CD14-positive monocyte (primary cell): ENCODE data around the gene BANP. TPM values are rescaled to one million over a fixed set of nuclear protein-coding genes. Genes with fewer than 3 reads are reported as not detected.
A peak's percentile ranks its signal among the peaks of the same experiment; 100 is the strongest.

ENCODE experiments used
- DNase-seq, 3 donors: peaks; one replicate each; pipeline ENCODE4 v3.0.0-alpha.2; 2011 to 2022
- H2AFZ ChIP-seq: 2 replicates; pipeline ENCODE4 v1.6.0; 2012; ENCODE audit warnings: mild to moderate bottlenecking, low read depth, low read length, inconsistent platforms; ENCODE audit not compliant: insufficient read depth, poor library complexity, severe bottlenecking
- H3K27ac ChIP-seq, 2 donors: 1 replicate in 1 of 2; 2 replicates in 1 of 2; pipeline ENCODE4 v1.5.1; 2012 to 2013; ENCODE audit warnings: low read length in 2 of 2, control low read depth in 1 of 2, inconsistent platforms in 1 of 2, low read depth in 1 of 2, mild to moderate bottlenecking in 1 of 2
- H3K27me3 ChIP-seq, 2 donors: one replicate each; pipeline versions ENCODE4 v1.6.0 to v1.6.1; 2011 to 2013; ENCODE audit warnings: low read length in 2 of 2; ENCODE audit not compliant: control insufficient read depth in 2 of 2, insufficient read depth in 2 of 2
- H3K36me3 ChIP-seq, 2 donors: replicated peaks in 1 of 2; 1 replicate in 1 of 2; 2 replicates in 1 of 2; pipeline versions ENCODE4 v1.5.1 to v1.6.1; 2012 to 2013; ENCODE audit warnings: low read length in 2 of 2, control low read depth in 1 of 2, inconsistent platforms in 1 of 2, mild to moderate bottlenecking in 1 of 2; ENCODE audit not compliant: insufficient read depth in 2 of 2, control insufficient read depth in 1 of 2
- H3K4me1 ChIP-seq, 2 donors: 1 replicate in 1 of 2; 2 replicates in 1 of 2; pipeline versions ENCODE4 v1.5.1 to v1.6.1; 2012 to 2013; ENCODE audit warnings: low read length in 2 of 2, control low read depth in 1 of 2, inconsistent platforms in 1 of 2, mild to moderate bottlenecking in 1 of 2, moderate library complexity in 1 of 2; ENCODE audit not compliant: insufficient read depth in 2 of 2, control insufficient read depth in 1 of 2
- H3K4me2 ChIP-seq: replicated peaks from 2 replicates; pipeline ENCODE3; 2012; ENCODE audit warnings: low read length, moderate library complexity, mild to moderate bottlenecking; ENCODE audit not compliant: poor library complexity, severe bottlenecking; ENCODE audit errors: extremely low read depth
- H3K4me3 ChIP-seq, 3 experiments: fragments of 200-600 bp in 1 of 3; sonication (generic) in 1 of 3; replicated peaks in 1 of 3; 1 replicate in 2 of 3; 2 replicates in 1 of 3; pipeline ENCODE4 v1.5.1; 2011 to 2013; ENCODE audit warnings: low read length in 3 of 3, mild to moderate bottlenecking in 3 of 3, control low read depth in 2 of 3, low read depth in 2 of 3, inconsistent platforms in 1 of 3, moderate library complexity in 1 of 3
- H3K79me2 ChIP-seq: 2 replicates; pipeline ENCODE4 v1.6.0; 2012; ENCODE audit warnings: mild to moderate bottlenecking, control low read depth, inconsistent platforms, low read length, moderate library complexity; ENCODE audit not compliant: insufficient read depth
- H3K9ac ChIP-seq: 2 replicates; pipeline ENCODE4 v1.6.0; 2017; ENCODE audit warnings: low read length, mild to moderate bottlenecking; ENCODE audit not compliant: insufficient read depth, poor library complexity, severe bottlenecking
- H3K9me3 ChIP-seq, 2 donors: replicated peaks in 1 of 2; 1 replicate in 1 of 2; 2 replicates in 1 of 2; pipeline versions ENCODE4 v1.5.1 to v1.6.1; 2012 to 2013; ENCODE audit warnings: low read length in 2 of 2, control low read depth in 1 of 2; ENCODE audit not compliant: control insufficient read depth in 1 of 2, insufficient read depth in 1 of 2
- H4K20me1 ChIP-seq: 2 replicates; pipeline ENCODE4 v1.6.0; 2012; ENCODE audit warnings: mild to moderate bottlenecking, low read length, control low read depth, moderate library complexity; ENCODE audit not compliant: insufficient read depth
- H3K27ac Mint-ChIP-seq, 7 donors: one replicate each; pipeline ENCODE4 v1.8.0; 2020; ENCODE audit warnings: mild to moderate bottlenecking in 7 of 7, mixed read lengths in 7 of 7, moderate library complexity in 6 of 7, inconsistent platforms in 2 of 7
- H3K27me3 Mint-ChIP-seq, 3 donors: one replicate each; pipeline ENCODE4 v1.8.0; 2021 to 2022; ENCODE audit warnings: low read depth in 3 of 3, mild to moderate bottlenecking in 3 of 3, mixed read lengths in 3 of 3, moderate library complexity in 3 of 3, inconsistent platforms in 1 of 3
- H3K36me3 Mint-ChIP-seq, 2 donors: one replicate each; pipeline ENCODE4 v1.8.0; 2020; ENCODE audit warnings: mixed read lengths in 2 of 2, inconsistent platforms in 1 of 2, mild to moderate bottlenecking in 1 of 2
- H3K4me1 Mint-ChIP-seq: one replicate; pipeline ENCODE4 v1.8.0; 2020; ENCODE audit warnings: mild to moderate bottlenecking, mixed read lengths
- H3K4me3 Mint-ChIP-seq, 2 donors: one replicate each; pipeline ENCODE4 v1.8.0; 2020; ENCODE audit warnings: mild to moderate bottlenecking in 2 of 2, mixed read lengths in 2 of 2, moderate library complexity in 1 of 2
- H3K9me3 Mint-ChIP-seq, 7 donors: one replicate each; pipeline ENCODE4 v1.8.0; 2020 to 2022; ENCODE audit warnings: mixed read lengths in 7 of 7, mild to moderate bottlenecking in 6 of 7, moderate library complexity in 6 of 7, inconsistent platforms in 2 of 7
- CTCF ChIP-seq: fragments of 200-600 bp; IDR thresholded peaks from one replicate; pipeline ENCODE4 v1.8.0; 2022; ENCODE audit warnings: antibody characterized with exemption, mild to moderate bottlenecking
- WGBS: methylation state at CpG from one replicate; pipeline ENCODE4 v1.1.5; 2013; ENCODE audit warnings: missing lambda C conversion rate; ENCODE audit not compliant: insufficient coverage; 5-methylcytosine and 5-hydroxymethylcytosine counted together
- intact Hi-C, 2 donors: fragments of 100-400 bp; cut with micrococcal nuclease; formaldehyde crosslinking; loops; one replicate each; pipeline versions ENCODE4 v1.15.0 to v1.15.1; 2023
- polyA plus RNA-seq, 3 donors: library from polyadenylated mRNA; depleted of rRNA in 1 of 3; unstranded in 2 of 3; stranded (reverse) in 1 of 3; fragments of 300-500 nt in 2 of 3; fragments of >200 nt in 1 of 3; fragmentation: Illumina TruSeq in 2 of 3; gene quantifications; 1 replicate in 2 of 3; 2 replicates in 1 of 3; pipeline ENCODE4 v1.2.3, GENCODE V29; 2012 to 2021

The BANP gene
- polyA plus RNA-seq, 3 donors, result 10.1 to 40.9 (median 11.7) TPM

- peaks cover 13% of the 10 kb centered on the region for H3K4me1 Mint-ChIP-seq
- intact Hi-C loops, result loop anchor here in 1 of 2 donors (10.0 kb wide), 2 partner anchors 147 to 227 kb away; no protein-coding TSS in a partner anchor
- H3K9ac ChIP-seq, result no peak overlapping the region
- peaks cover 0 to 1% (median 0%) of the 10 kb centered on the region in 7 donors for H3K9me3 Mint-ChIP-seq
- no peak overlapping the region for H3K4me3 Mint-ChIP-seq
- peak overlapping the region in 2 of 7 donors; percentile 26 to 63 for H3K27ac Mint-ChIP-seq
- TF ChIP-seq CTCF, result no peak
- no peak overlapping the region for H2AFZ ChIP-seq
- no peaks in the 10 kb centered on the region for H3K9me3 ChIP-seq
- peaks cover 0 to 4% (median 0%) of the 10 kb centered on the region in 3 donors for H3K27me3 Mint-ChIP-seq
- no peaks in the 10 kb centered on the region for H3K27me3 ChIP-seq
- peaks cover 46% of the 10 kb centered on the region for H4K20me1 ChIP-seq
- 95% methylated on average over 4 of the region's 6 CpGs for WGBS
- H3K27ac ChIP-seq, result no peak overlapping the region
- H3K79me2 ChIP-seq, result peaks cover 8% of the 10 kb centered on the region
- peaks cover 10 to 12% of the 10 kb centered on the region in 2 donors for H3K4me1 ChIP-seq
- peaks cover 51 to 65% of the 10 kb centered on the region in 2 donors for H3K36me3 Mint-ChIP-seq
- no peak for DNase-seq
- H3K4me2 ChIP-seq, result no peak overlapping the region
- H3K36me3 ChIP-seq, result peaks cover 20 to 69% of the 10 kb centered on the region in 2 donors
- H3K4me3 ChIP-seq, result no peak overlapping the region
Measured at GRCh38 chr16:88002211-88002610, 51.0 kb downstream of the BANP start.

GRCh38 chr16:88002749-88003148 lies 51.5 kb downstream of the BANP start:
- Mint-ChIP-seq H3K9me3 (peaks cover 0 to 1% (median 0%) of the 10 kb centered on the region in 7 donors), H3K27ac (peak overlapping the region in 3 of 7 donors; percentile 13 to 26 (median 17)), H3K27me3 (peaks cover 0 to 4% (median 0%) of the 10 kb centered on the region in 3 donors), H3K4me1 (peaks cover 13% of the 10 kb centered on the region), H3K36me3 (peaks cover 56 to 66% of the 10 kb centered on the region in 2 donors), H3K4me3 (no peak overlapping the region)
- peaks cover 8% of the 10 kb centered on the region for H3K79me2 ChIP-seq
- H3K9me3 ChIP-seq, result no peaks in the 10 kb centered on the region
- intact Hi-C loops, result loop anchor here in 1 of 2 donors (10.0 kb wide), 2 partner anchors 148 to 228 kb away; no protein-coding TSS in a partner anchor
- H3K36me3 ChIP-seq, result peaks cover 25 to 70% of the 10 kb centered on the region in 2 donors
- DNase-seq, result no peak
- 97% methylated on average over 4 of the region's 4 CpGs for WGBS
- no peak overlapping the region for H3K9ac ChIP-seq
- H3K27me3 ChIP-seq, result no peaks in the 10 kb centered on the region
- peaks cover 41% of the 10 kb centered on the region for H4K20me1 ChIP-seq
- H3K4me3 ChIP-seq, result no peak overlapping the region
- H3K27ac ChIP-seq, result no peak overlapping the region
- no peak overlapping the region for H2AFZ ChIP-seq
- H3K4me2 ChIP-seq, result no peak overlapping the region
- TF ChIP-seq CTCF, result no peak
- peaks cover 10 to 12% of the 10 kb centered on the region in 2 donors for H3K4me1 ChIP-seq
